Activated CD4-positive, alpha-beta T cell treated with anti-CD3 and anti-CD28 coated beads, Interleukin-2, amount 50 U/mL, for 1 hour (primary cell): ENCODE data around the gene LPAR1.

Experiments
- DNase-seq: peaks from one replicate; pipeline ENCODE4 v3.0.0-alpha.2; 2020

The LPAR1 gene

DNA sequence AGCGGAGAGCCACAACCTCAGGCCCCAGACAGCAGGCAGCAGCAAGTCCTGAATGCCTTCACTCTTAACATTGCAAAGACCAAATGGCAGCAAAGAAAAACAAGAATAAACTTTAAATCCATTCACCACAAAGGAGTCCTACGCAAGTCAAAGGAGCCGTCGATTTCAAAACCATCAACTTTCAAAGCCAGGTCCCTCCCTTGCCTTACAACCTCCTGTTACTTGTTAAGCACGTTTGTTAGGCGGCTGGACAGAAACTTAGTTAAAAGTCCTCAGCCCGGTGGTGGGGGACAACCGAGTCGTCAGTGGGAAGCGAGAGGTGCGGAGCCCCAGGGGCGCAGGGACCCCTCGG, 938 bp downstream of the LPAR1 start:
- no peak for DNase-seq

DNA sequence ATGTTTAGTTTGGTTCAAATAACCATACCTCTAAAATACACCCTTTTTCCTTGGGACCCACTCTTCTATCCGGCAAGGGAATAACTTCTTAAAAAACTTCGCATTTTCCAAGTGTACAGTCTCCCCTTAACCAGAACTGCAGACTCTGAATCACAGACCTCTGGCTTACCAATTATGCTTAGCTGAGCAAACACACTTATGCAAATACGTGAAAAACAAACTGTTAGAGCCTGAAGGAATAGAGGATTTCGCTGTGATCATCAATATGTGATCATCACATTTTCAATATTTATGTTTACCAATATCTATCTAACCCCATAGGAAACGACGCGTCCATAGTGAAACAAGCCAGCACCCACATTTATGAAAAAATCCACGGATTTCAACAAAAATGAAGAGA, 1.3 kb downstream of the LPAR1 start:
- no peak for DNase-seq

DNA sequence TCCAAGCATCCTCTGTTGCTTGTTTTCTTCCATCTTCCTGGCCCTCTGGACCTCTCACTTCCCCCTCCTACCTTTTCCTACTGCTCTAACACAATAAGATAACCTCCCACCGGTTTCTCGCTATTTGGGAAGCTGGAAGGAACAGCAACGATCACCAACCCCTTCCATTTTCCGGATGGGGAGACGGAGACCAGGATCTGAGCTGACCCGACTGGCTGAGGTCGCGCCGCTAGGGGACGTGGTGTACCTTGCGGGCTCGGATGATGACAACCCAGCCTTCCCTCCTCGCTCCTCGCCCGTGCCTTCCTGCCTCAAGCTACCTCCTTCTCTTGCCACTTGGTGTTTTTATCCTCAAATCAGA, 1.9 kb downstream of the LPAR1 start:
- no peak for DNase-seq

DNA sequence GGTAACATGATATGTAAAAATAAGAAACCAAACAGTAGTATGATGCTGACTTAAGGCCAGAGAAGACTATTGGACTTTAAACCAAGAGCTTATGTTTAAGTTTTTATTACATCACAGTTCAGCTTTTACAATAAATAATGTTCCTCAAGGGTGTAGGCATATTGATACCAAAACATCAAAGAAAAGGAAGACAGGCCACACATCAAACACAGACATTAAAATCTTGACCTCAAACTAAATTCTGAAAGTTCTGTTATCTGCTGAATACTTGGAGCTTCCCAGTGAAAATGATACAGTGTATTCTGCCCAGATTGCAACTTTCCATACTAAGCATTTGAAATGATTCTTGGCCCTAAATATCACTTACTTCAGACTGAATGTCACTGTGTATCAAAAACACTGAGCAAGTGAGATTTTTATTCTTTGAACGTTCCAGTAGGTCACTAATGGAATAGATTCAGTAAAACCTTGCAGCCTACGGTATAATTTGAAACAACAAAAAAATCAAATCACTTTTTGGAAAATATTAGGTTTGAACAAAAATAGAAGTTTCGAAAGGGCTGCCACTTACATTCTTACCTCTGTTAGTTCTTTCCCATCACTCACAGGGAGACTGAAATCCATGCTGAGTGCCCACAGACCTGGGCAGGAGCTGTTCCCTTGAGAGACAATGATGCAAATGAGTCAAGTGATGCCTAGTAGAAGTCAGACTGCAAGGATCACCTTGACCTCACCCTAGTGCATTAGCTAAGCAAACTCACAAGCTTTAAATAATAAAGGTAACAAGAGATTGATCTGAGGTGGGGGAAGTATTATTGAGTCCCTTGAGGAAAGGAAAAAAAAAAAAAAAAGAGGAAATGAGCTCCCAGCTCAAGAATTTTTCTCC, 2.5 kb downstream of the LPAR1 start:
- DNase-seq, result no peak

DNA sequence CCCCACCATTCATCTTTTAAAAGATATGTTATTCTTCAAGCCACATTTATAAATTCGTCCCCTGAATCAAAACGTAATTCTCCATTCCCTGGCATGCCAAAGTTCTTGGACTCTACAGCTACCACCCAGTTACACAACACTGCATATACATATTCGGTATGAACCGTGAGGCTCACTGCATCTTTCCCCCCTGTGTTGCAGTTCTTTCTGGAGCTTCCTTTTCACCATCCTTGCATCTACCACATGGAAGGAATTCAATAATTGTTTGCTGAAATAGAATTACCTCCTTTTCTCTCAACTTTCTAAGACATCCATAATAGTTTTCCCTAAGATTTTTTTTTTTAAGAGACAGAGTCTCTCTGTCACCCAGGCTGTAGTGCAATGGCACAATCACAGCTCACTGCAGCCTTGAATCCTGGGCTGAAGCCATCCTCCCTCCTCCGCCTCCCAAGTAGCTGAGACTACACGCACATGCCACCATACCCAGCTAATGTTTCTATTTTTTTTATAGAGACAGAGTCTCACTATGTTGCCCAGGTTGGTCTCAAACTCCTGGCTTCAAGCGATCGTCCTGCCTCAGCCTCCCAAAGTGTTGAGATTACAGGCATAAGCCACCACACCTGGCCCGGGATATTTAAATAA, 3.3 kb downstream of the LPAR1 start:
- no peak for DNase-seq

DNA sequence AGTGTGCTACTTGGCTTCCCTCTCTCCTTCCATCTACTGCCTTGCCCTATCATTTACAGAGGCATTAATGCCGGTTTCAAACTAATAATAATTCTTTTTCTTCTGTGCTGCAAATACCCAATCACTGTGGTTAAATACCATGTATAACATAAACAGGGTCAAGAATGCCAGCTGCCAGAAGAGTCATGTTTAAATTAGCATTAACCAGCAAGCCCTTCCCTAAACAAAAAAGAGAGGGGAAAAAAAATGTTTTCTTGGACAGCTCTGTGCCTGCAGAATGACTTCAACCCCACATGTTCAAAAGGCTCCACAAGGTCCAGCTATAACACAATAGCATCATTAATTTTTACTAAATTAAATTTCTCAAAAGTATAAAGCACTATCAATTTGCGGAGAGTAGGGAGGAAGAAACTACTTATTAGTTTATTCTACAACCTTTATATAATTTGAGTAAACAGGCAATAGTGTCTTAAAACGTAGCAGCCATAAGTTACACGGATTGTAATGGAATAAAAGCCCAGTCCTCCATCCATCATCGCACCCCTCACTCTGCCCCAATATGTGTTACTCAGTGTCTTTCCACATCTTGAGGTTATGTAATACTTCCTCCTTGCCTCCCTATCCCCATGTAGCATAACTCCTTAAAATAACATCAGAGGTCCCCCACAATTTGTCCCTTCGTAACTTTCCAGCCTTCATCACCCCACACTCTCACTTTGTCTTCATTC, 3.9 kb downstream of the LPAR1 start:
- DNase-seq, result no peak

DNA sequence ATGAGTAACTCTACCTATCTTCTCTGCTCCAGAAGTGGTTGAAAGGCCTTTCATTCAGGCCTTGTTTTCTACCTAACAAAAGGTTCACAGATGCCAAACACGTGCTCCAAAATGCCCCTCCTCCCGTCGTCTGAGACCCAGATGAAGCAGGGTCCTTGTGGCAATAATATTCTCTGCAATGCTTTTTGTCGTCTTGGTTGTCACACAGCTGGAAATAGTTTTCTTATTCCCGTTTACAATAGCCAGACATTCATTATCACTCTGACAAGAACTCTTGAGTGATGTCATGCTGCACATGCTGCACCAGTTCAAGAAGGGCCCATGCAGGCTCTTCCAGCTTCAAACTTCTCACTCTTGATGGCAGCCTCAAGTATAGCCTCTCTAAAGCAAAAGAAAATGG, 7.8 kb downstream of the LPAR1 start:
- DNase-seq, result no peak

DNA sequence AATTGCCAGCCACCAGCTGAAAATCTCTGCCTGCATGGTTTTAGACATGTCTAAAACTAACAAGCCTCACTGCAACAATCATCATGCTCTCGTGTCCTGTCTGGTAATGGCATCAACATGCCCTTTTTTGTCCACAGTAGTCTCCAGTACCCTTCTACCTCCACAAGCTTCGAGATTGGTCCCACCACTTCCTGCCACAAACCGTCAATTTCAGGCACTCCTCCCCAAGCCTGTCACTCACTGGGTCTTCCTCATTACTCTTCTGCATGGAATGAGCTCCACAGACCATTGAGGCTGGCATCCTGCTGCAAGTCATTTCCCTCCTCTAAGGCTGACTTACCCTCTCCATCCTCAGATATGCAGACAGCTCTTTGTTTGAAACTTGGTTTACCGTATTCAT, 9.0 kb downstream of the LPAR1 start:
- no peak for DNase-seq

DNA sequence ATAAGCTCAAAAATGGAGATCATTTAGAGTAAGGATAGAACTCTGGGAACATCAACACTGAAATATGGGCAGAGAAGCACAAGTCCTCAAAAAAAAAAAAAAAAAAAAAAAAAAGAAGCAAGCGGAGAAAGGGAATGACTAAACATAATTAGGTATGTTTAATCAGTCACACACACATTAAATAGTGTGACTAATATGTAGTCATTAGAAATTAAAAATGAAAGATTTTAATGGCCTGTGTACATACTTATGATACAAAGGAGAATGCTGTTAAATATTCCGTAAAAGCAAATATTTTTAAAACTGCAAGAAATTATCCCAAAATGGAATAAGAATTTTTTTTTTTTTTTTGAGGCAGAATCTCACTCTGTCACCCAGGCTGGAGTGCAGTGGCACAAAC, 10.5 kb downstream of the LPAR1 start:
- no peak for DNase-seq

DNA sequence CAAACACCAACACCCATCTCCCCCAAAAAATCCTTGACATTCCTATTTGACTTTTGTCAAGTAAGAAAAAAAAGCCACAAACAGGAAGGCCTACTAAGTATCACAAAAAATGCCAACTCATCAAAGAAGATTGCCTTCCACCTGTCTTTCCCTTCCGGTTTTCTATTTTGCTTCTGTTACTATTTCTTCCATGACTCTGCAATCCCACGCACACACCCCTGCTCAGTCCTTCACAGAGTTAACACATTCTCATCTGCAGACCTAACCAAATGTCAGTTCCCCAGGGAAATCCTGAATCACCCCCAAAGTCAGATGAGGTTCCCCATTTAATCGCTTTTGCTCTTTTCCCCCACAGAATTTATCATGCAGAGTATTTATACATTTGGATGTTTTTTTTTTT, 15.1 kb downstream of the LPAR1 start:
- no peak for DNase-seq

DNA sequence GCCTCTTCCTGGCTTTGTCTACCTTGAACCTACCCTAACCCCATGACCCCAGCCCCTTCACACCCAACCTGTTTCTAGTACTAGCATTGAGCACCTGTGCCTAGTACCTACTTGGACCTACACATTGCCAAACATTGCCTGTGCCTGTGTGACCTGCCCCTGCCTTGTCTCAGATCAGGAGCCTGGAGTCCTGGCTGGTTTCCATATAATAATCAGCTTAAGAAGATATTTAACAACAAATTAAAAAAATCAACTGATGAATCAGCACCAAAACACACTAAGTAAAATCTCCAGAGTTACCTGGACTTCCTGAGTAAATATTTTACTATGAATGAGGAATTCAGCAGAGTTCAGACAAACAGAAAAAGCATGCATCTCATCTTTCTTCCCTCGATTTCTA, 17.7 kb downstream of the LPAR1 start:
- no peak for DNase-seq

DNA sequence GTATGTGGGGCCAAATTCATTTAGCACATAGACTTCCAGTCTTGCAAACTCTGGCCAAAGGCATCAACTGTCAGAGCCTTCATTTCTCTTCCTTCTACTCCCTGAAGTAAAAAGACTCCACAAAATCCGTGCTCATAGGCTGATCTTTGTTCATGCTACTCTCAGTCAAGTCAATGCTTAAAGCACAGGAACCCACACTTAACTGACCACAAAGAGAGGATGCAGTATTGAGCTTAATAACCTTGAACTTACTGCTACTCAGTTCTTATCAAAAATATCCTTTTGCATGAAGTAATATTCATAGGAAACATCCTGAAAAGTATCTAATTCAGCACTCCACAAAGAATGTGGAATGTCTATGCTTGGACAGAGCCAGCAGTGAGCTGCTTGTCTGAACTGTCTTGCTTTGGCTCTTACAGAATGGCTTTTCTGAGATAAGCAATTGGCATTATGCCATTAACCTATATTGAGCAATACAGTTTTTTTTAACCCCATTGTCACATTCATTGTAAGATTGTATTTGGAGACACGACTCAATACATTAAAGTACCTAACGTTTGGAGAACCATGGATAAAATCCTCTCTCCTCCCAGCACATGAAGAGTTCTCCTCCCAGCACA, 21.7 kb downstream of the LPAR1 start:
- DNase-seq, result no peak

DNA sequence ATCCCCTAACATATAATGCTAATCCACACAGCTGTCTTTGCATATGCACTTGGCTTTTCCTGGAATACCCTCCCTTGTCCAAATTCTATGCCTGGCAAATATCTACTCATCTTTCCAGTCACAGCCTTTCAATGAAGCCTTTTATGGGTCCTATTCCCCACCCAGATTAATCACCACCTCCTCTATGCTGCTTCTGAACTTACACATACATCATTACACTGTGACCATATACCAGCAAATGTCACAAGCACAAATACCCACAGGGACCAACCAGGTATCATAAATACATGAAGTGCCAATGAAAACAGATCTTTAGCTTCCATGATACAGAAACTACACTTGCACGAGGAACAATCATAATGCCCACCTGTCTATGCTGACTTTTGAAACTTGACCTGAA, 22.3 kb downstream of the LPAR1 start:
- no peak for DNase-seq

DNA sequence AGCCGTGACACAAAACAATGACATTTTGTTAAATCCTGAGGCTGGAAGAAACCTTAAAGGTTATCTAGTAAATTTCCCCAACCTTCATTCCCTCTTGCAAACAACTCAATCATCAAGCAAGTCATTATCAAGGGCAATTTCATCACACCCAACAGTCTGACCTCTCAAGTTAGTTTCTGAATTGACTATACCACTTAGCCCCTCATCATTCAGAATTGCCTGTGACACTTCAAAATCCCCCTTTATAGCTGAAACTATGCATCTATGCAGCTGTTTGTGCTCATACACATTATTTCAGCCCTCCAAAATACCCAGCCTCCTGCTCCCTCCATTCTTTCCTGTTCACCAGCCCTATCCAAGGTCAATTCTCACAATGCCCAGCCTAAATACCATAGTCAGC, 24.6 kb downstream of the LPAR1 start:
- no peak for DNase-seq

DNA sequence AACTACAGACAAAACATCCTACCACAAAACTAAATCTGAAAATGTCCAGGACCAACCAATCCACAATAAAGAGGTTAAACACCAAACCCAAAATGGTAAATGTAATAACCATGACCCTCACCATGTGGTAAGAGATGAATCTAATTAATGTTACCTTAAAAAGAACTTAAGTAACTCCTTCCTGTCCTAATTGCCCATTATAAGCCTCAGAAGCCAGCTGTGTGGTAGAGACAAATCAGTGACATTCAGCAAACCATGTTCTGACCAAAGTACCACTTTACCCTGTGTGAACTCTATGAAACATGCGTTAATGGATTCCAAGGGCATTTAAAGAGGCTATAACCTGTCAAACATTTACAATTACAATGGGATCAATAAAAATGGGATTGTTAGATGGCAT, 25.0 kb downstream of the LPAR1 start:
- DNase-seq, result no peak

DNA sequence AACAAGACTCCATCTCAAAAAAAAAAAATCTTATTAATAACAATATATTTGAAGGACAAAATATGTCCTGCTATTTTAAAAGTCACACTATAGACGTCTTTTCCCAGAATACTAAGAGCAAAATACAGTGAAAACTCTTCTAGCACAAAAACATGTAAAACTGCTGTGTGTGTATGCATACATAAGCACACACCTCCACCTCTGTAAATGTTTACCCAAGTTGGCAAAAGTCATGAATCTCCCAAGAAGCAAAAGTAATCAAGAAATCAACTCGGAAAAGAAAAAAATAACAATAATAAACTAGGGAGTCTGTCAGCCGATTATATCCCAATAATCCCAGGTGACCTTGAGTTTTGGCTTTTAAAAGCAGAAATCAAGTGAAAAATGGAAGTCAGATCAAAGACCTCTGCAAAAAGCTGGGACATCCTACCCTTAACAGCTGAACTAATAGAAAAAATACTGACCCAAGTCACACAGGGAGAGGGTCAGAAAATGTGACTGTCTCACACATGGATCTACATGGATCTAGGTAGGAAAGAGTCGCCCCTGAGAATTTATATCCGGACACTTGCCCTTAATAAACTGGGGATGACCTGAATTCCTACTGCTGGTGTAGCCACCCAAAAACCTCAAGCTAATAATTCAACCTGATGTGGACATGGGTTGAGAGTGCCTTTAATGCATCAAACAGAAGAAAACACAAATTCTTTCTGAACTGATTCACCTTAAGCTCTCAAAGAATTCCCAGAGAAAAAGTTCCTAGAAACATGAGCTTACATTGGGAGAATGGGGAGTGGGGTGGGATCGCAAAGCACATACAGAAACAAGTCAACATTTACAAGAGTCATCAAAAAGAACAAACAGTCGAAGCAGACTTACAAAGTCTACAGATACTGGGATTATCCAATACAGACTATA, 29.9 kb downstream of the LPAR1 start:
- no peak for DNase-seq

DNA sequence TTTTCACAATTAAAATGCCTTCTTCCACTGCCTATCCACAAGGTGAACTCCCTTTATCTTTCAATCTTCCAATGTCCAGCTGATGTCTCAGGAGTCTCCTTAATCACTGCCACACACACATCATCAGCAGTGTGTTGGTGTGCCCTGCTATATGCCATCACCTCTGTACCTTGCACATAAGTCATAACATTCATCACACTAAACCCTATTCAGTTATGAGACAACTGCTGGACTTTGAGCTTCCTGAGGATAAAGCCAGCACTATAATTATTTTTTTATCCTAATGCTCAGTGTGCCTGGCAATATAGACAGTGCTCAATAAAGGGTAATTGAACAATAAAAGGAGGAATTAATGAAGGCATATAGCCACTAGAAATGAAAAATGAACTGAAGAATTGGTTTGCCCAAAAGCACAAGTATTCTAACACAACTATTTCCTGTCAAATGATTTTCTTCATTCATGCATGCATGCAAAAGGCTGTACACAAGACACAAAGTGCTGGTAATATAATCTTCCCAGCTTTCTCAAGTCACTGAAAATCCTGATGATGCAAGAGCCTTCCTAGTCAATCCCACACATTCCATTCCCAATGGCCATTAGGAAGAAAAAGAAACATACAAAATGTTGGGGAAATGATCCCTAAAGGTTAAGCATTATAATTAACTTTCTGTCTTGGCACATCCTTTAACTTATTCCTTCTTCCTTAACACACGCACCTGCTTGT, 32.4 kb downstream of the LPAR1 start:
- no peak for DNase-seq

DNA sequence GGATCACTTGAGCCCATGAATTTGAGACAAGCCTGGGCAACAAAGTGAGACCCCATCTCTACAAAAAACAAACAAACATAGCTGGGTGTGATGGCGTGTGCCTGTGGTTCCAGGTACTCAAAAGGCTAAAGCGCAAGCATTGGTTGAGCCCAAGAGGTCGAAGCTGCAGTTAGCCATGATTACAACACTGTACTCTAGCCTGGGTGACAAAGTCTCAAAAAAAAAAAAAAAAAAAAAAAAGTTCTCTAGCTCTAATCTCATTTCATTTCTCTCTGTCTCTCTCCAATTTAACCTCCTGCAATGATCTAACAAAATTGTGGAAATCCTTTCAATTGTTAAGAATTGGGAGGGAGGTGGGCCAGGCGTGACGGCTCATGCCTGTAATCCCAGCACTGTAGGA, 33.3 kb downstream of the LPAR1 start:
- no peak for DNase-seq

DNA sequence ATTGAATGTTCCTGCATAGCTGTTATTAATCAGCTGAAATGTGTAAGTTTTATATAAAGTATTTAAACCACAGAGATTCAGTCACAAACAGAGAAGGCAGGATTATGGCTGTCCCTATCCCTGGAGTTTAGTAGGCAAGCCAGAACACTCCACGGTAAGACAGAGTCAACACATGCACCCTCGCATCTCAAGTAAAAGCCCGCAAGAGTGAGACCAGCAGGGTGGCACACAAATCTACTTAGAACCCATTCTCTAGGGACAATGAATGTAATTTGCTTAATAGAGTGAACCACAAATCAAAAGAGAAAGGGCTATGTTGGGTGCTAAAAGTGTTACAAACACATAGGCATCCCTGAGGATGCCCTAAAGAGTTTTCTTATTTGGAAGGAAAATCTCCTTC, 35.1 kb downstream of the LPAR1 start:
- DNase-seq, result no peak

DNA sequence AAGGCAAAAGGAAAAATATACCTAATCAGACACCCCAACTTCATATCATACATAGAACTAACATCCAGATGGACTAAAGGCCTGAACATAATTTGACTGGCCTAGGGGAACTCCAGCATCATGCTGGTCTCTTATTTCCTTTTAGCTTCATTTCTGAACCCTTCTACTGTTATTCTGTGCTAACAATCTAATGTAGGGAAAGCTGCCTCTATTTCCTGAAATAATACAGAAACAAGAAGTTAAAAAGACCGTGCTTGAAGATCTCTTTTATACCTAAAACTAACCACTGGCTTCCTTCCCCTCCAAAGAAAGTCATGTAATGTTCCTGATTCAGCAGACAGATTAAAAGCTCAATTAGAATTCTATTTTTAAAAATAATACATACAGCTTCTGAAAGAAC, 36.7 kb downstream of the LPAR1 start:
- no peak for DNase-seq

DNA sequence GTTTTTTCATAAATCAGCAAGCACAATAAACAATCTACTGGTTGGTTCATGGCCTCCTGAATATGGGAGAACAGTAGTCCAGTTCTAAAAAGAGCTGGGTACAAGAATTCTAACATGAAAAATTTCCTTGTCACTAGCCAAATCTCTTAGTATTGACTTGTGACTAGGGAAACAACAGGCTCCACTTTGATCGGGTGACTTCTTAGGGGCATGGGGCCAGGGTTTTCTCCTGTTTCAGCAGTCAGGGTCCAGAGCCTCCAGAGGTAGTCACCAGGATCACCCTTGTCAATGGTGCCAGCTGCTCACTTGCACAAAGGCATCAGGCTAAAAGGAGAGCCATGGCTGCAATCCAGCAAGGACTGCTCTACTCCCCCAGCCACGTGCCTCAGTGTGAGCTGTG, 38.1 kb downstream of the LPAR1 start:
- DNase-seq, result no peak

DNA sequence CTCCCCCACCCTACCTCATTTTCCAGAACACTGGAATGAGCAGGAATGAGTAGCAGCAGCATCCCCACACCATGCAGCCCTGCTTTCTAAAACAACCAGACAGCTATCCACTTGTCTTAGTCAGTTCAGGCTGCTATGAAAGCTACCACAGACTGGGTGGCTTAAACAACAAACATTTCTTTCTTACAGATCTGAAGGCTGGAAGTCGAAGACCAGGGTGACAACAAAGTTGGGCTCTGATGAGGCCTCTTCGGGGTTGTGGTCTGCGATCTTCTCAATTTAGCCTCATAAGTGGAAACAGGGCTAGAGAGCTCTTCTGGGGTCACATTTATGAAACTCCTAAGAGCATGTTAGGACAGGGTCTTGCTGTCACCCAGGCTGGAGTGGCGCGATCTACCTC, 38.9 kb downstream of the LPAR1 start:
- no peak for DNase-seq
